Measurements from ENCODE around the gene RHEBL1. TPM values are rescaled to one million over a fixed set of nuclear protein-coding genes. Genes with fewer than 3 reads are reported as not detected.
A peak's percentile ranks its signal among the peaks of the same experiment; 100 is the strongest.

The RHEBL1 gene
- total RNA-seq, 1 donor from 2014 or later = 0.53 TPM

GRCh38 chr12:49086116-49086515 lies 16.3 kb upstream of the RHEBL1 start:
- FAIRE-seq = no peak
- Histone ChIP-seq H3K27me3 (ENCODE audit: control insufficient read depth, insufficient read depth, low read length) (peaks cover 17% of the 10 kb centered on the region), H3K4me3 (ENCODE audit: low read depth, low read length) (no peak overlapping the region), H3K36me3 (ENCODE audit: control insufficient read depth, insufficient read depth, low read length) (no peaks in the 10 kb centered on the region)
- TF ChIP-seq CTCF (IDR thresholded peaks at IDR 0.05; ENCODE audit: insufficient read depth, low read length, severe bottlenecking) = no peak
- no peak for DNase-seq (ENCODE audit: low read depth)

GRCh38 chr12:49084438-49084837 lies 14.7 kb upstream of the RHEBL1 start:
- no peak for TF ChIP-seq CTCF (IDR thresholded peaks at IDR 0.05; ENCODE audit: insufficient read depth, low read length, severe bottlenecking)
- DNase-seq (ENCODE audit: low read depth) = no peak
- FAIRE-seq = no peak
- no peak overlapping the region for H3K4me3 ChIP-seq (ENCODE audit: low read depth, low read length)
- H3K27me3 ChIP-seq (ENCODE audit: control insufficient read depth, insufficient read depth, low read length) = peaks cover 4% of the 10 kb centered on the region
- H3K36me3 ChIP-seq (ENCODE audit: control insufficient read depth, insufficient read depth, low read length) = no peaks in the 10 kb centered on the region

GRCh38 chr12:49079793-49080192 lies 10.0 kb upstream of the RHEBL1 start:
- H3K27me3 ChIP-seq (ENCODE audit: control insufficient read depth, insufficient read depth, low read length) = no peaks in the 10 kb centered on the region
- no peak for TF ChIP-seq CTCF (IDR thresholded peaks at IDR 0.05; ENCODE audit: insufficient read depth, low read length, severe bottlenecking)
- no peak for DNase-seq (ENCODE audit: low read depth)
- no peak for FAIRE-seq
- no peaks in the 10 kb centered on the region for H3K36me3 ChIP-seq (ENCODE audit: control insufficient read depth, insufficient read depth, low read length)
- H3K4me3 ChIP-seq (ENCODE audit: low read depth, low read length) = no peak overlapping the region

- TF ChIP-seq CTCF (IDR thresholded peaks at IDR 0.05; ENCODE audit: insufficient read depth, low read length, severe bottlenecking) = no peak
- FAIRE-seq = no peak
Observed at GRCh38 chr12:49070971-49071370, 1.2 kb upstream of the RHEBL1 start.

GRCh38 chr12:49068879-49069506 lies 786 bp downstream of the RHEBL1 start:
- FAIRE-seq (no peak), DNase-seq (ENCODE audit: low read depth) (no peak)
- no peak for TF ChIP-seq CTCF (IDR thresholded peaks at IDR 0.05; ENCODE audit: insufficient read depth, low read length, severe bottlenecking)
- Histone ChIP-seq H3K36me3 (ENCODE audit: control insufficient read depth, insufficient read depth, low read length) (no peaks in the 10 kb centered on the region), H3K27me3 (ENCODE audit: control insufficient read depth, insufficient read depth, low read length) (no peaks in the 10 kb centered on the region), H3K4me3 (ENCODE audit: low read depth, low read length) (peak overlapping the region; percentile 49)

More at GRCh38 chr12:49070971-49071370, 1.2 kb upstream of the RHEBL1 start:
- Histone ChIP-seq H3K27me3 (ENCODE audit: control insufficient read depth, insufficient read depth, low read length) (no peaks in the 10 kb centered on the region), H3K36me3 (ENCODE audit: control insufficient read depth, insufficient read depth, low read length) (no peaks in the 10 kb centered on the region), H3K4me3 (ENCODE audit: low read depth, low read length) (no peak overlapping the region)
- no peak for DNase-seq (ENCODE audit: low read depth)

GRCh38 chr12:49066120-49066519 lies 3.7 kb downstream of the RHEBL1 start:
- DNase-seq (ENCODE audit: low read depth) (no peak), FAIRE-seq (no peak)
- no peaks in the 10 kb centered on the region for H3K36me3 ChIP-seq (ENCODE audit: control insufficient read depth, insufficient read depth, low read length)
- no peak for TF ChIP-seq CTCF (IDR thresholded peaks at IDR 0.05; ENCODE audit: insufficient read depth, low read length, severe bottlenecking)
- H3K4me3 ChIP-seq (ENCODE audit: low read depth, low read length) = no peak overlapping the region
- no peaks in the 10 kb centered on the region for H3K27me3 ChIP-seq (ENCODE audit: control insufficient read depth, insufficient read depth, low read length)
